ENCODE data around the gene MYMK. TPM values are rescaled to one million over a fixed set of nuclear protein-coding genes. Genes with fewer than 3 reads are reported as not detected.

Gene MYMK
- total and polyA plus RNA-seq, 2 of the 8 experiments (the other 6 are each of a cell fraction or from before 2014, with no cell fraction given): not detected

- Histone ChIP-seq H3K4ac (replicated peaks; ENCODE audit: insufficient read length, low read depth, low read length) (no peak overlapping the region), H2BK12ac (ENCODE audit: low read depth, low read length) (no peak overlapping the region), H3K4me2 (ENCODE audit: insufficient read depth in 1 of 2, low read depth in 2 of 2, low read length in 2 of 2) (no peak overlapping the region), H2BK5ac (ENCODE audit: low read depth, low read length) (no peak overlapping the region), H3K18ac (ENCODE audit: extremely low read depth, low read length) (0 out of 2 replicates have a peak overlapping the region, but pooled peaks have one; percentile 34), H4K8ac (ENCODE audit: extremely low read depth, insufficient read depth, low read length) (no peak overlapping the region; the same call in 1 of the 2 replicates), H2BK15ac (ENCODE audit: low read length) (no peak overlapping the region), H2AFZ (ENCODE audit: low read length) (no peak overlapping the region), H2BK120ac (replicated peaks; ENCODE audit: low read depth, low read length) (no peak overlapping the region), H2BK20ac (ENCODE audit: low read length) (0 out of 2 replicates have a peak overlapping the region, but pooled peaks have one; percentile 9), H4K20me1 (replicated peaks in 1 of 2; ENCODE audit: control insufficient read depth in 1 of 2, insufficient read depth in 2 of 2, low read length in 2 of 2) (no peaks in the 10 kb centered on the region), H3K9ac (replicated peaks in 1 of 4; ENCODE audit: extremely low read depth in 1 of 4, low read depth in 3 of 4, low read length in 3 of 4) (no peak overlapping the region), H3K23me2 (ENCODE audit: low read depth, low read length) (no peaks in the 10 kb centered on the region), H3K27me3 (replicated peaks in 1 of 4; ENCODE audit: control insufficient read depth in 3 of 4, extremely low read depth in 1 of 4, insufficient read depth in 3 of 4, low read length in 3 of 4) (no peaks in the 10 kb centered on the region; a peak in 1 of 7 replicates), H4K5ac (ENCODE audit: insufficient read length, low read depth, low read length) (no peak overlapping the region), H3K27ac (ENCODE audit: low read depth, low read length) (no peak overlapping the region), H4K91ac (replicated peaks; ENCODE audit: insufficient read length, low read length) (no peak overlapping the region), H3K56ac (replicated peaks; ENCODE audit: insufficient read length, low read depth, low read length) (no peak overlapping the region), H3K79me1 (ENCODE audit: low read depth, low read length) (no peaks in the 10 kb centered on the region), H3K79me2 (ENCODE audit: control insufficient read depth in 1 of 2, insufficient read depth in 2 of 2, low read length in 2 of 2) (no peaks in the 10 kb centered on the region), H3K36me3 (ENCODE audit: control insufficient read depth in 2 of 4, insufficient read depth in 4 of 4, low read length in 3 of 4) (no peaks in the 10 kb centered on the region), H3K4me3 (ENCODE audit: extremely low read depth in 1 of 4, insufficient read depth in 2 of 4, low read depth in 3 of 4, low read length in 4 of 4) (no peak overlapping the region), H3K14ac (ENCODE audit: insufficient read length) (no peak overlapping the region), H3K4me1 (replicated peaks in 1 of 4; ENCODE audit: control insufficient read depth in 3 of 4, insufficient read depth in 4 of 4, low read length in 3 of 4) (peaks cover 7 to 19% (median 9%) of the 10 kb centered on the region in 4 experiments; a peak in 6 of 7 replicates), H2AK5ac (ENCODE audit: low read depth, low read length) (0 out of 2 replicates have a peak overlapping the region, but pooled peaks have one; percentile 44), H3K23ac (ENCODE audit: insufficient read length) (no peak overlapping the region), H3K9me3 (ENCODE audit: insufficient read depth in 2 of 2, low read depth in 1 of 2, low read length in 1 of 2) (no peaks in the 10 kb centered on the region)
- FAIRE-seq (no peak), DNase-seq (ENCODE audit: low read depth in 1 of 2, low spot score in 2 of 2) (no peak)
- no peak for TF ChIP-seq CBX8 (IDR thresholded peaks at IDR 0.05; ENCODE audit: borderline replicate concordance, low read depth, low read length)
- TF ChIP-seq RXRA (IDR thresholded peaks at IDR 0.05; ENCODE audit: insufficient read depth, low read depth, low read length): no peak
- no peak for TF ChIP-seq USF2 (IDR thresholded peaks at IDR 0.05; ENCODE audit: low read length)
- TF ChIP-seq RBBP5 (IDR thresholded peaks at IDR 0.05; ENCODE audit: borderline replicate concordance, low read depth, low read length): no peak
- ChIA-PET CTCF (ENCODE audit: partially characterized antibody) (no interaction called here), POLR2A (ENCODE audit: partially characterized antibody) (no interaction called here)
- 81% methylated on average over 13 of the region's 14 CpGs; no CpG with 5 or more reads in 1 of the 2 experiments for WGBS, 2 experiments (ENCODE audit: extremely low coverage in 1 of 2, insufficient coverage in 1 of 2, insufficient read length in 1 of 2, insufficient replicate concordance in 2 of 2, low coverage in 1 of 2, low lambda C conversion rate in 2 of 2, missing lambda C conversion rate in 1 of 2)
Observed at GRCh38 chr9:133563291-133563796, 38.6 kb upstream of the MYMK start.
